DOHH2 (cell line): ENCODE measurements around the gene CYP1B1.

ENCODE experiments used
- H3F3A ChIP-seq: fragments of 200-600 bp; sonication (generic), shearing (Covaris generic); 2 replicates; pipeline ENCODE4 v1.6.0; 2016; ENCODE audit warnings: antibody characterized with exemption, mild to moderate bottlenecking; ENCODE audit not compliant: control insufficient read depth, insufficient read depth
- H3K27ac ChIP-seq: fragments of 200-600 bp; sonication (generic); 2 replicates; pipeline ENCODE4 v1.5.1; 2014; ENCODE audit warnings: low read depth, mild to moderate bottlenecking, low read length, moderate library complexity
- H3K27me3 ChIP-seq: fragments of 200-600 bp; sonication (generic); 2 replicates; pipeline ENCODE4 v1.6.1; 2014; ENCODE audit warnings: mild to moderate bottlenecking, low read length, mixed read lengths; ENCODE audit not compliant: control insufficient read depth
- H3K36me3 ChIP-seq: fragments of 200-600 bp; sonication (generic); 2 replicates; pipeline ENCODE4 v1.6.1; 2014; ENCODE audit warnings: mild to moderate bottlenecking, low read length, moderate library complexity, mixed read lengths; ENCODE audit not compliant: control insufficient read depth
- H3K4me1 ChIP-seq: fragments of 200-600 bp; sonication (generic); 2 replicates; pipeline ENCODE4 v1.6.1; 2014; ENCODE audit warnings: mild to moderate bottlenecking, low read length, mixed read lengths; ENCODE audit not compliant: control insufficient read depth
- H3K4me2 ChIP-seq: fragments of 200-600 bp; sonication (generic); 2 replicates; pipeline ENCODE4 v1.6.0; 2014; ENCODE audit warnings: mild to moderate bottlenecking, low read length, moderate library complexity
- H3K4me3 ChIP-seq: fragments of 200-600 bp; sonication (generic); 2 replicates; pipeline ENCODE4 v1.5.1; 2014; ENCODE audit warnings: mild to moderate bottlenecking, low read length, mixed read lengths
- H3K79me2 ChIP-seq: fragments of 200-600 bp; sonication (generic); 2 replicates; pipeline ENCODE4 v1.6.1; 2014; ENCODE audit warnings: mild to moderate bottlenecking, low read length, mixed read lengths; ENCODE audit not compliant: control insufficient read depth
- H3K9me2 ChIP-seq: fragments of 200-600 bp; sonication (generic); replicated peaks from 2 replicates; pipeline ENCODE4 v1.6.1; 2014; ENCODE audit warnings: mild to moderate bottlenecking, low read length, mixed read lengths; ENCODE audit not compliant: control insufficient read depth
- H3K9me3 ChIP-seq: fragments of 200-600 bp; sonication (generic); 2 replicates; pipeline ENCODE4 v1.6.1; 2014; ENCODE audit warnings: antibody characterized with exemption, low read length, mixed read lengths; ENCODE audit not compliant: control insufficient read depth, insufficient read depth
- H4K20me1 ChIP-seq: fragments of 200-600 bp; sonication (generic); 2 replicates; pipeline ENCODE4 v1.6.0; 2014; ENCODE audit warnings: low read depth, mild to moderate bottlenecking, antibody characterized with exemption, low read length, moderate library complexity; ENCODE audit not compliant: control insufficient read depth, insufficient read depth
- EZH2phosphoT487 ChIP-seq: fragments of 200-600 bp; sonication (generic); IDR thresholded peaks from 2 replicates; pipeline ENCODE4 v1.6.1; 2017; ENCODE audit warnings: borderline replicate concordance, mild to moderate bottlenecking, antibody characterized with exemption, low read length, moderate library complexity, mixed read lengths
- TF ChIP-seq, protein P1 (sequence below): fragments of 200-600 bp; sonication (generic); IDR thresholded peaks from one replicate; pipeline ENCODE4 v1.5.1; 2014; ENCODE audit warnings: antibody characterized with exemption, mild to moderate bottlenecking, low read depth, low read length; ENCODE audit not compliant: poor library complexity, severe bottlenecking

The CYP1B1 gene

DNA sequence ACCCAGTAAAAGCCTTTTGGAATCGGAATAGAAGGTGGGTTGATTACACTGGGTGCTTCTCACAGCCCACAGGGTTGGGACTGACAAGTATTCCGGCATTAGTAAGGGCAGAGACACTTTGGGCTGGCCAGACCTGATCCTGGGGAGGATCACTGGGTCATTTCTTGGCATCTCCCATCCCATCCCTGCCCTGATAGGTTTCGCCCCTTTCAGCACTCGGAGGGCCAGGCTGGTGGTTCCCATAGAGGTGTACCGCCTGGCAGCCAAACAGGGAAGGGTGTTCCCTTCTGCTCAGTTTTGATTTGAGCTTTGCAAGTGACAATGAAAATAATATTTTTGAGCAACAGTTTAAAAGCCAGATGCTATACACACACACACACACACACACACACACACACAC, 37.3 kb downstream of the CYP1B1 start:
- peaks cover 48% of the 10 kb centered on the region for H3K27me3 ChIP-seq
- no peaks in the 10 kb centered on the region for H3K36me3 ChIP-seq
- no peak overlapping the region for H3K4me2 ChIP-seq
- TF ChIP-seq EZH2phosphoT487, result no peak
- TF ChIP-seq, protein P1, sequence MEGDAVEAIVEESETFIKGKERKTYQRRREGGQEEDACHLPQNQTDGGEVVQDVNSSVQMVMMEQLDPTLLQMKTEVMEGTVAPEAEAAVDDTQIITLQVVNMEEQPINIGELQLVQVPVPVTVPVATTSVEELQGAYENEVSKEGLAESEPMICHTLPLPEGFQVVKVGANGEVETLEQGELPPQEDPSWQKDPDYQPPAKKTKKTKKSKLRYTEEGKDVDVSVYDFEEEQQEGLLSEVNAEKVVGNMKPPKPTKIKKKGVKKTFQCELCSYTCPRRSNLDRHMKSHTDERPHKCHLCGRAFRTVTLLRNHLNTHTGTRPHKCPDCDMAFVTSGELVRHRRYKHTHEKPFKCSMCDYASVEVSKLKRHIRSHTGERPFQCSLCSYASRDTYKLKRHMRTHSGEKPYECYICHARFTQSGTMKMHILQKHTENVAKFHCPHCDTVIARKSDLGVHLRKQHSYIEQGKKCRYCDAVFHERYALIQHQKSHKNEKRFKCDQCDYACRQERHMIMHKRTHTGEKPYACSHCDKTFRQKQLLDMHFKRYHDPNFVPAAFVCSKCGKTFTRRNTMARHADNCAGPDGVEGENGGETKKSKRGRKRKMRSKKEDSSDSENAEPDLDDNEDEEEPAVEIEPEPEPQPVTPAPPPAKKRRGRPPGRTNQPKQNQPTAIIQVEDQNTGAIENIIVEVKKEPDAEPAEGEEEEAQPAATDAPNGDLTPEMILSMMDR, result no peak
- H4K20me1 ChIP-seq, result no peaks in the 10 kb centered on the region
- 0 out of 2 replicates have a peak, but pooled peaks cover 3% of the 10 kb centered on the region for H3K9me3 ChIP-seq
- no peaks in the 10 kb centered on the region for H3K9me2 ChIP-seq
- no peaks in the 10 kb centered on the region for H3K4me1 ChIP-seq
- no peaks in the 10 kb centered on the region for H3K79me2 ChIP-seq
- no peak overlapping the region for H3K27ac ChIP-seq
- H3F3A ChIP-seq, result no peaks in the 10 kb centered on the region
- H3K4me3 ChIP-seq, result no peak overlapping the region

DNA sequence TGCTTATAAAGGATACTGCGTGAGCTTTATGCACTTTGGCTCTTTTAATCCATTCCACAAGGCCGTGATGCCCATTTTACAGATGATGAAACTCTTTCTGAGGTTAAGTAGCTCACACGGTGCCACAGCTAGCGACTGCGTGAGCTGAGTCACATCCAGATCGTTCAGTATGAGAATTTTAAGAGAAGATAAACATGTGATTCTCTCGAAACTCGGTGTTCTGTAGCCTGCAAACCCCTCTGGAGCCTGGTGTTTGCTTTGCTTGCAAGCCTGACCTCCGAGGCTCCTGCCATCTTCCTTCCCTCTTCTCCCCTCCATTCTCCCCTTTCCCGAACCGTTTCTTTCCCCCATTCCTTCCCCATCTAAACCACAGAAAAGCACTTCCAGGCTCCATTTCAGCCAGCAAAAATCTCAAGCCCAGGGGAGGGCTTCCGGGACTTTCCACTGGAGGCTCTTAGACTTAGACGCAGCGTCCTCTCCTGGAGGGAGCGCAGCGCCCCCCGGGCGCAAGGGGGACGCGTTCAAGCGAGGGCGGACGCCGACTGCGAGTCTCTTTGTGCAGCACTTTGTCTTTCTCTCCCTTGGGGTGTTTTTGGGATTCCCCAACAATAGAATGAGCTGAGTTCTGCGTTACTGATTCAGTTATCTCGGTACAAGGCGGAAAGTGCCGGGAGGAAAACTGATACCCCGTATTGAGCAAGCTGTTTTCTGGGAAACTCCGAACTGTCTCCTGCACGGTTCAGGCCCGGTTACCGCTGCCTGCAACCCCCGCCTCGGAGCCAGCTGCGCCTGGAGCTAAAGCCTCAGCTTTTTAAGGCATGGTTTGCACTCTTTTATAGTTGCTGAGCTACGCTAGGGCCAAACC, 38.0 kb downstream of the CYP1B1 start:
- Histone ChIP-seq H3K4me2 (peak overlapping the region; percentile 1; the same call in 1 of the 2 replicates), H3K4me1 (no peaks in the 10 kb centered on the region), H3K27ac (no peak overlapping the region), H3F3A (no peaks in the 10 kb centered on the region), H3K79me2 (no peaks in the 10 kb centered on the region), H3K9me2 (no peaks in the 10 kb centered on the region), H3K36me3 (no peaks in the 10 kb centered on the region), H3K9me3 (0 out of 2 replicates have a peak, but pooled peaks cover 2% of the 10 kb centered on the region), H3K27me3 (peaks cover 47% of the 10 kb centered on the region), H4K20me1 (no peaks in the 10 kb centered on the region), H3K4me3 (no peak overlapping the region)
- TF ChIP-seq EZH2phosphoT487, result 0 out of 2 replicates have a peak, but pooled peaks have one; percentile 27
- TF ChIP-seq, protein P1, result peak; percentile 21

DNA sequence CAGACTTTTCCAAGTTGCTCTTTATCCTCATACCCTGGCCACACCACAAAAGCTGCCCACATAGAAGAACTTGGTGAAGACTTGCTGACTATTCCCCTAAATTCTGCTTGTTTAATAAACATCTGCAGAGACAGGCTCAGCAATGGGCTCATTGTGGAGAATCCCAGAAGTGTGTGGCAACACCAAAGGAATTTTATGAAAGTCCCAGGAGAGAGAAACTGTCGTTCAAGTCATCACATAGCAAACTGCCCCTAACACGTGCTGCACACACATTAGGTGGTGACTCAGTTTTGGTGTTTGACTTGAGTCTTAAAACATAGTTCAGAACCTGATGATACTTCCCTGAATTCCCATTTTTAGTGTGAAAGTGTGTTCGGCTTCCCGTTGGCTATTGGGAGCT, 38.6 kb downstream of the CYP1B1 start:
- no peak overlapping the region for H3K4me3 ChIP-seq
- H3K9me3 ChIP-seq, result no peaks in the 10 kb centered on the region
- H3K36me3 ChIP-seq, result no peaks in the 10 kb centered on the region
- no peaks in the 10 kb centered on the region for H3F3A ChIP-seq
- H4K20me1 ChIP-seq, result no peaks in the 10 kb centered on the region
- no peaks in the 10 kb centered on the region for H3K4me1 ChIP-seq
- no peak overlapping the region for H3K27ac ChIP-seq
- no peaks in the 10 kb centered on the region for H3K79me2 ChIP-seq
- no peak for TF ChIP-seq EZH2phosphoT487
- TF ChIP-seq, protein P1, result no peak
- H3K9me2 ChIP-seq, result no peaks in the 10 kb centered on the region
- H3K27me3 ChIP-seq, result peaks cover 46% of the 10 kb centered on the region
- no peak overlapping the region for H3K4me2 ChIP-seq
